Activated CD4-positive, alpha-beta T cell treated with anti-CD3 and anti-CD28 coated beads, Interleukin-2, Interleukin-4, amounts not matched to agents 100 ng/mL and 50 ng/mL, durations not matched to agents 16 hours and 8 hours (primary cell): ENCODE results near the gene EXPH5.
"Not testable (repeated sequence)": the region's sequence is repeated elsewhere in the genome, so short reads cannot be mapped to it uniquely, and the experiment has no call there.

Experiments used
- DNase-seq: peaks from one replicate; pipeline ENCODE4 v3.0.0-alpha.2; 2020; ENCODE audit warnings: low spot score

EXPH5 gene

GRCh38 chr11:108599978-108600377, 6.4 kb upstream of the EXPH5 start:
- no peak for DNase-seq

DNA sequence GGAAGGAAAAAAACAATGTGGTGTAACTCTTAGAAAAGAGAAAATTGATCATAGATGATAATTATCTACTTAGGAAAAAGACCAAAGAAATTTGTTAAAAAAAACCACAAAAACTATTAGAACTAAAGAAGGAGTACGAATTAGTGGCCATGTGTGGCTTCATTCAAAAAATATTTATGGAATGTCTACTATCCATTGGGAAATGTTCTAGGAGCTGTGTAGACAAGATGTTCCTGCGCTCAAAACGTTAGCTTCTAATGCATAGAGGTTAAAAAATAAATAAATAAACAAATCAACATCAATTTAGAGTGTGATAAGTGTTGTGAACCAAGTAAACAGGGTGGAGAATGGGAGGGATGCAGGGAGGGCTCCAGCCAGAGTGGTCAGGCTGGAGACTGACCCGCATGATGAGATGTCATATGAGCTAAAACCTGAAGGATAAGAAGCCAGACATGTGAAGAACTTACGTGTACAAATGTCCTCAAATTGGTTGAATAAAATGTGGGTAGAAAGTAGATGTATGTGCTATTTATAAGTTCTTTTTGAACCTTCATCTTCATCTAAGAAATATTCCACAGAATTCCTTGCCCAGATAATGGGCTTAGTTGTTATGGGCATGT, 4.3 kb upstream of the EXPH5 start:
- DNase-seq = no peak

- no peak for DNase-seq
Observed at GRCh38 chr11:108596701-108597100, 3.1 kb upstream of the EXPH5 start.

GRCh38 chr11:108593923-108594434, 411 bp upstream of the EXPH5 start:
- no peak for DNase-seq

GRCh38 chr11:108592591-108593213, 866 bp downstream of the EXPH5 start:
- DNase-seq = no peak

- DNase-seq = no peak
Observed at GRCh38 chr11:108591893-108592292, 1.7 kb downstream of the EXPH5 start.

GRCh38 chr11:108589136-108589535, 4.4 kb downstream of the EXPH5 start:
- DNase-seq = no peak

DNA sequence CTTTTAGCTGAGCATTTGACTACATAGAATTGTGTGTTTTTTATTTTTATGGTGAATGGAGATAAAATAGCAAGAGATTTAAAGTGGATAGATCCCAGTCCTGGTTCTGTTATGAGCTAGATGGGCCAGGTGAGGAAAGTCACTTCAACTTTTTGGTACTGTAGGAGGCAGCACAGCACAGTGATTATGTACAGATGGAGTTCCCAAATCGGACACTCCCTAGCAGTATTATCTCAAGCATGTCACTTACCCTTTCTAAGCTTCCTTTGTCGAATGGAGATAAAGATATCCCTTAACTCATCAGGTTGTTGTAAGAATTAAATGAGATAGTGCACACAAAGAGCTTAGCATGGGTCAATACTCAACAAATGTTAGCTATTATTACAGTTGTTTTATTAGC, 5.3 kb downstream of the EXPH5 start:
- DNase-seq = no peak

- no peak for DNase-seq
Observed at GRCh38 chr11:108587109-108587508, 6.5 kb downstream of the EXPH5 start.

DNA sequence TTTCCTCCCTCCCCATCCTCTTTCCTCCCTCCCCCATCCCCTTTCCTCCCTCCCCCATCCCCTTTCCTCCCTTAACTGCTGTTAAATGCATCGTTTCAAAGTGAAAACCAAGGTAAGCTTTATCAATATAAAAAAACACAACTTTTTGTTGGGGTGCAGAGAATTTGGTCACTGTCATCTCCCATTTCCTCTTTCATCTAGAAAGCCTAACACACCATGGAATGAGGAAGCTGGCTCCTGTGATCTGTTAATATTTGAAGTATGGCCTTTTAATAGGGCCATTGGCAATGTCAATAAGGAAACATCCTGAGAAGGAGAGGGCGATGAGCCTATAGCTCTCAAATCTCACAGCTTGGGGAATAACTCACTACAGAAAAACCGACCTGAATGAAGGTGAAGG, 7.0 kb downstream of the EXPH5 start:
- no peak for DNase-seq

DNA sequence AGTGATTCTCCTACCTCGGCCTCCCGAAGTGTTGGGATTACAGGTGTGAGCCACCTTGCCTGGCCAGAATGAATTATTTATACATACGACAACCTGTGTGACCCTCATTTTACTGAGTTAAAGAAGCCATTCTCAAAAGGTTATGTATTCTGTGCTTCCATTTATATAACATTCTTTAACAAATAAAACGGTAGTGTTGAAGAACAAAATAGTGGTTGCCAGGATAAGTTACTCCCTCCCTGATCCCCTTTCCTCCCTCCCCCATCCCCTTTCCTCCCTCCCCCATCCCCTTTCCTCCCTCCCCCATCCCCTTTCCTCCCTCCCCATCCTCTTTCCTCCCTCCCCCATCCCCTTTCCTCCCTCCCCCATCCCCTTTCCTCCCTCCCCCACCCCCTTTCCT, 7.4 kb downstream of the EXPH5 start:
- not testable (repeated sequence) for DNase-seq

DNA sequence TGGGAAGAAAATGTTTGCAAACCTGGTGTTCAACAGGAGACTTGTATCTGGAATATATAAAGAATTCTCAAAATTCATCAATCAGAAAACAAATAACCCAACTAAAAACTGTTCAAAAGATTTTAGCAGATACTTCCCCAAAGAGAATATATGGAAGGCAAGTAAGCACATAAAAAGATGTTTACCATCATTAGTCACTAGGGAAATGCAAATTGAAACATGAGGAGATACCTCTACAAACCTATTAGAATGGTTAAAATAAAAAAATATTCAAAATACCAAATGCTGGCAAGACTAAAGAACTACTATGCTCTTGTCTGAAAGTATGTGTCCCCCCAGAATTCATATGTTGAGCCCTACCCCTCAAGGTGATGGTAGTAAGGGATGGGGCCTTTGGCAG, 8.6 kb downstream of the EXPH5 start:
- no peak for DNase-seq

GRCh38 chr11:108580645-108581044, 12.9 kb downstream of the EXPH5 start:
- DNase-seq = no peak

DNA sequence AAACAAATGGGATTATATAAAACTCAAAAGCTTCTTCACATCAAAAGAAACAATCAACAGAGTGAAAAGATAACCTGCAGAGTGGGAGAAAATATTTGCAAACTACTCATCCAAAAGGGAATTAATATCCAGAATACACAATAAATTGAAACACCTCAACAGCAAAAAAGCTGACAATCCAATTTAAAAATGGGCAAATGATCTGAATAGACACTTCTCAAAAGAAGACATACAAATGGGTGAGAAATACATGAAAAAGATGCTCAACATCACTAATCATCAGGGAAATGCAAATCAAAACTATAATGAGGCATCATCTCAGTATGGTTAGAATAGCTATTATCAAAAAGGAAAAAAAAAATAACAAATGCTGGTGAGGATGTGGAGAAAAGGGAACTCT, 13.5 kb downstream of the EXPH5 start:
- DNase-seq = no peak

DNA sequence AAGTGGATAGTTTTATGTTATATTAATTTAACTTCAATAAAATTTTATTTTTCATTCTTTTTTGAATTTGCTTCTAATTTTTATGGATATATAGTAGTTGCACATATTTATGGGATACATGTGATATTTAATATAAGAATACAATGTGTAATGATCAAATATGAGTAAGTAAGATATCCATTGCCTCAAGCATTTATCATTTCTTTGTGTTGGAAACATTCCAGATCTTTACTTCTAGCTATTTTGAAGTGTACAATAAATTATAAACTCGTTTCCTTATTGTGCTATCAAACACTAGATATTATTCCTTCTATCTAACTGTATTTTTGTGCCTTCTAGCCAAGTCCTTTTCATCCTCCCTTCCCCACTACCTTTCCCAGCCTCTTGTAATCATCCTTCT, 17.0 kb downstream of the EXPH5 start:
- DNase-seq = no peak

GRCh38 chr11:108574675-108575074, 18.9 kb downstream of the EXPH5 start:
- DNase-seq = no peak

DNA sequence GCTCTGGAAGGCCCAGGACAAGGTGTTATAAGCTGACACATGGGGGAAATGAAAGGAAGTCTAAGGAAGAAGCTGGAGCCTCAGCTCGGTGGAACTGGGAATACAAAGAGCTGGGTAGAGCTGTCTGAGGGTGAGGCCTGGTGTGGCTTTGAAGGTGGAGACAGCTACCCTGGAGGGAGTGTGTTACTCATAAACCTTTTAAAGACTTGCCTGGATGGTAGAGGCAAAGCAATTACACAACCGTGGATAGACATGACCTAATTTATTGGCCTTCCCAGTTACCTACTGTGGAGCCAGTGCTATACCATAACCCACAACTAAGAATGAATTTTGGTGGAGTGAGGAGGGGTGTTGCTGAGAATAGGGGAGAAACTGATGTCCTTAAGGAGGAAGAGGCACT, 22.6 kb downstream of the EXPH5 start:
- no peak for DNase-seq

GRCh38 chr11:108569896-108570295, 23.7 kb downstream of the EXPH5 start:
- DNase-seq = no peak

- no peak for DNase-seq
Observed at GRCh38 chr11:108568195-108568858, 25.2 kb downstream of the EXPH5 start.

DNA sequence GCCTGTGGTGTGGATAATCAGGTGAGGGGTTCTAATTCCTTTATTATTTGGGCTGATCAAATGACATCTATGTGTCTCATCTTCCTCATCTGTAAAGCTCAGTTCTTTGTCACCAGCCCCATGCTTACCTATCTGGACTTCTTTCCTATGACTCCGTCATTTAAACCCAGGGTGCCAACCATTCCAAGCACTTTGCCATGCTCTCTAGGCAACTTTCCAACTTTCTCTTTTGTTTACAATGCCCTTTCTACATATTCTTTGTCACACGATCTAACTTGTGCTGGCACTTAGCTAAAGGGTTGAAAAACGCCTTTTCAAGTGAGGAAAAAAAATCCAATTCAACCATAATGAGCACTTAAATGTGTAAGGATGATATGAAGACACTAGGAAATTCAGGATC, 27.9 kb downstream of the EXPH5 start:
- no peak for DNase-seq

DNA sequence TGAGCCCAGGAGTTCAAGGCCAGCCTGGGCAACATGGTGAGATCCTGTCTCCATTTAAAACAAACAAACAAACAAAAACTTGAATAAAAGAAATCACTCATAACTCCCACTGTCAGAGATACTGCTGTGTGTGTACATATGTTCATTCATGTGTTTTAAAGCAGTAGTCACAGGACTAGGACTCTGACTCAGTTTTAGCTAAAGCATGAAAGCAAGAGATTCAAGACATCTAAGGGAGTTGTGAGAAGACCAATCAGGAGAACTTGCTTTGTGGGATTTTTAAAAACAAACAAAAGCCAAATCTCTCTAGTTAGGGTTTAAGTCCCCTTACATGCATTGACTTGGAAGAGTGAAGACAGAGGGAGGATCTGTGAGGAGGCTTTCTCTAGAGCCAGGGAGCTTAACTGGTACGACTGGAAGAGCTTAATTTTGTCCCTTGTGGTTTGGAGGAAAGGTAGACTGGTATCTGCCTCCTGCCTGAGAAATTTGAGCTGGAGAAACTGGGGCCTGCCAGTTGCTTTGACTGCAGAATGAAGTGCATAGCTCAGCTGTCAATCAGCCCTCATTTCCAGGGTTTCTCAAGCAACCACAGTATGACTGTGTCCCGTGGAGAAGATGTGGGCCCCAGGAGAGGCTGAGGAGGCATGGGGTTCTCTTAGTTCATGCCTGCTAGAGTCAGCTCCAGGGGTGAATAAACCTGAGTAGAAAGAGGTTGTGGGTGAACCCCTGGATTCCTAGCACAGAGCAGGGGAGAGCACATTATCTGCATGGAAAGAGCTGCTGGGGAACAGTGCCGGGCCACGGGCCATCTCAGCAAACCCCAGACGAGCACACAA, 30.6 kb downstream of the EXPH5 start:
- DNase-seq = no peak

- DNase-seq = no peak
Observed at GRCh38 chr11:108561535-108561991, 32.0 kb downstream of the EXPH5 start.
